IMR-90 (cell line): Measurements from ENCODE around the gene MAP3K15. TPM values are rescaled to one million over a fixed set of nuclear protein-coding genes. Genes with fewer than 3 reads are reported as not detected.
A peak's percentile ranks its signal among the peaks of the same experiment; 100 is the strongest.

Experiments used
- ATAC-seq: fragments of 200-7000 bp; cut with Tn5 transposase; 2 replicates; pipeline ENCODE4 v1.9.1; 2020; ENCODE audit warnings: low read depth, mild to moderate bottlenecking, moderate library complexity
- Bru-seq: library from RNA; stranded (reverse); fragments of 400-500 nt; gene quantifications from one replicate; lab custom pipeline; 2021; lab: Mats Ljungman, UMichigan
- BruChase-seq, 2 experiments: library from RNA; stranded (reverse); fragments of 400-500 nt; gene quantifications; one replicate each; lab custom pipeline; 2021; lab: Mats Ljungman, UMichigan
- BruUV-seq: library from RNA; stranded (reverse); fragments of 400-500 nt; replicated peaks from 2 replicates; lab custom pipeline; 2021; lab: Mats Ljungman, UMichigan
- CTCF ChIA-PET: fragments of 300-600 bp; formaldehyde crosslinking; extraction: SDS; loops from one replicate; lab custom pipeline; 2021; ENCODE audit warnings: antibody characterized with exemption; lab: Yijun Ruan, JAX
- POLR2A ChIA-PET: fragments of 300-600 bp; sonication (Branson Sonifier 250); formaldehyde crosslinking; loops from one replicate; lab custom pipeline; 2022; ENCODE audit warnings: antibody characterized with exemption; ENCODE audit not compliant: unreplicated experiment; lab: Charles Lee
- DNase-seq: peaks from one replicate; pipeline ENCODE4 v3.0.0; 2013
- H2AFZ ChIP-seq: replicated peaks from 2 replicates; pipeline ENCODE3; 2013; ENCODE audit warnings: low read length, mild to moderate bottlenecking; ENCODE audit not compliant: poor library complexity
- H2AK5ac ChIP-seq: 2 replicates; pipeline ENCODE4 v1.6.1; 2013; ENCODE audit warnings: low read depth, low read length, inconsistent platforms
- H2AK9ac ChIP-seq: replicated peaks from 2 replicates; pipeline ENCODE3; 2013; ENCODE audit warnings: mild to moderate bottlenecking, low read depth, low read length, moderate library complexity; ENCODE audit not compliant: poor library complexity
- H2BK120ac ChIP-seq: 2 replicates; pipeline ENCODE4 v1.6.1; 2013; ENCODE audit warnings: low read depth, low read length, inconsistent platforms
- H2BK15ac ChIP-seq: 3 replicates; pipeline ENCODE4 v1.6.1; 2013; ENCODE audit warnings: low read depth, low read length, inconsistent platforms
- H2BK20ac ChIP-seq: 2 replicates; pipeline ENCODE4 v1.6.1; 2013; ENCODE audit warnings: low read depth, mild to moderate bottlenecking, inconsistent platforms, low read length, moderate library complexity
- H2BK5ac ChIP-seq: 2 replicates; pipeline ENCODE4 v1.6.1; 2013; ENCODE audit warnings: mild to moderate bottlenecking, low read depth, low read length, inconsistent platforms; ENCODE audit not compliant: poor library complexity, severe bottlenecking
- H3K14ac ChIP-seq: replicated peaks from 2 replicates; pipeline ENCODE4 v1.6.1; 2013; ENCODE audit warnings: low read depth, low read length, inconsistent platforms
- H3K18ac ChIP-seq: 2 replicates; pipeline ENCODE4 v1.6.1; 2013; ENCODE audit warnings: low read depth, low read length, control low read depth
- H3K23ac ChIP-seq: 2 replicates; pipeline ENCODE4 v1.6.1; 2013; ENCODE audit warnings: low read depth, low read length, inconsistent platforms
- H3K27ac ChIP-seq: 2 replicates; pipeline ENCODE4 v1.5.1; 2013; ENCODE audit warnings: mild to moderate bottlenecking, control low read depth, low read length; ENCODE audit not compliant: insufficient read depth
- H3K27me3 ChIP-seq: 2 replicates; pipeline ENCODE4 v1.6.1; 2013; ENCODE audit warnings: low read length; ENCODE audit not compliant: control insufficient read depth, insufficient read depth
- H3K36me3 ChIP-seq: 2 replicates; pipeline ENCODE4 v1.6.1; 2013; ENCODE audit warnings: low read length, mixed read lengths; ENCODE audit not compliant: control insufficient read depth, insufficient read depth
- H3K4ac ChIP-seq: 2 replicates; pipeline ENCODE4 v1.6.1; 2013; ENCODE audit warnings: low read depth, low read length, inconsistent platforms
- H3K4me1 ChIP-seq: 2 replicates; pipeline ENCODE4 v1.6.1; 2013; ENCODE audit warnings: low read length, mixed read lengths; ENCODE audit not compliant: control insufficient read depth, insufficient read depth
- H3K4me2 ChIP-seq: 2 replicates; pipeline ENCODE4 v1.6.1; 2013; ENCODE audit warnings: low read depth, mild to moderate bottlenecking, control low read depth, low read length, moderate library complexity
- H3K4me3 ChIP-seq: 2 replicates; pipeline ENCODE4 v1.5.1; 2013; ENCODE audit warnings: low read depth, mild to moderate bottlenecking, control low read depth, low read length, moderate library complexity; ENCODE audit not compliant: insufficient read depth
- H3K56ac ChIP-seq: 2 replicates; pipeline ENCODE4 v1.6.1; 2013; ENCODE audit warnings: low read length, inconsistent platforms; ENCODE audit not compliant: insufficient read depth; ENCODE audit errors: extremely low read depth
- H3K79me1 ChIP-seq, 2 experiments: 2 replicates each; pipeline ENCODE4 v1.6.1; 2013; ENCODE audit warnings: low read length in 2 of 2, inconsistent platforms in 1 of 2, low read depth in 1 of 2
- H3K9ac ChIP-seq: 2 replicates; pipeline ENCODE4 v1.6.1; 2013; ENCODE audit warnings: low read depth, low read length, control low read depth
- H3K9me1 ChIP-seq: 2 replicates; pipeline ENCODE4 v1.6.1; 2013; ENCODE audit warnings: low read length, inconsistent platforms; ENCODE audit not compliant: insufficient read depth
- H3K9me3 ChIP-seq: 2 replicates; pipeline ENCODE4 v1.6.1; 2013; ENCODE audit warnings: low read length; ENCODE audit not compliant: control insufficient read depth, insufficient read depth
- H4K20me1 ChIP-seq: 2 replicates; pipeline ENCODE4 v1.6.1; 2013; ENCODE audit warnings: low read length, inconsistent platforms; ENCODE audit not compliant: insufficient read depth
- H4K5ac ChIP-seq: 2 replicates; pipeline ENCODE4 v1.6.1; 2013; ENCODE audit warnings: mild to moderate bottlenecking, low read depth, low read length, control low read depth
- H4K8ac ChIP-seq, 2 experiments: 2 replicates each; pipeline ENCODE4 v1.6.1; 2013; ENCODE audit warnings: low read depth in 2 of 2, low read length in 2 of 2, control low read depth in 1 of 2, inconsistent platforms in 1 of 2
- H4K91ac ChIP-seq: 2 replicates; pipeline ENCODE4 v1.6.1; 2013; ENCODE audit warnings: low read depth, low read length, inconsistent platforms; ENCODE audit not compliant: insufficient read depth
- BHLHE40 ChIP-seq: fragments of 150-350 bp; IDR thresholded peaks from 2 replicates; pipeline ENCODE4 v1.6.1; 2016; ENCODE audit warnings: mild to moderate bottlenecking, low read depth, low read length
- CEBPB ChIP-seq: IDR thresholded peaks from 2 replicates; pipeline ENCODE4 v1.6.1; 2012; ENCODE audit warnings: low read depth, low read length, improper control_type of control experiment
- MAFK ChIP-seq: IDR thresholded peaks from 2 replicates; pipeline ENCODE4 v1.6.1; 2012; ENCODE audit warnings: low read depth, low read length, improper control_type of control experiment
- MAZ ChIP-seq: IDR thresholded peaks from 2 replicates; pipeline ENCODE4 v1.6.1; 2012; ENCODE audit warnings: low read depth, mild to moderate bottlenecking, low read length, improper control_type of control experiment, moderate library complexity, borderline replicate concordance
- MXI1 ChIP-seq: IDR thresholded peaks from 2 replicates; pipeline ENCODE4 v1.6.1; 2012; ENCODE audit warnings: low read depth, mild to moderate bottlenecking, low read length, moderate library complexity, borderline replicate concordance
- NFE2L2 ChIP-seq: fragments of 150-350 bp; IDR thresholded peaks from 2 replicates; pipeline ENCODE4 v1.6.1; 2016; ENCODE audit warnings: low read depth, mild to moderate bottlenecking, low read length
- SMC3 ChIP-seq: fragments of 150-350 bp; IDR thresholded peaks from 2 replicates; pipeline ENCODE4 v1.6.1; 2016; ENCODE audit warnings: low read depth, mild to moderate bottlenecking, antibody characterized with exemption, low read length, moderate library complexity
- WGBS, 2 experiments: methylation state at CpG; one replicate each; pipeline versions ENCODE4 v1.1.5 to v1.1.7; 2013; ENCODE audit warnings: missing lambda C conversion rate in 2 of 2; ENCODE audit not compliant: insufficient read length in 1 of 2; ENCODE audit errors: extremely low coverage in 2 of 2; 5-methylcytosine and 5-hydroxymethylcytosine counted together
- dilution Hi-C: fragments of 300-500 bp; cut with HindIII; formaldehyde crosslinking; loops from one replicate; pipeline ENCODE4 v1.14.3; 2018; ENCODE audit warnings: low sequenced_read_pairs; ENCODE audit not compliant: unreplicated experiment
- in situ Hi-C: fragments of 300-500 bp; cut with MboI; formaldehyde crosslinking; loops from 3 replicates; pipeline ENCODE4 v1.14.3; 2019; ENCODE audit warnings: low sequenced_read_pairs, inconsistent platforms, mixed read lengths
- intact Hi-C: fragments of 100-400 bp; cut with micrococcal nuclease; formaldehyde crosslinking; loops from 2 replicates; pipeline ENCODE4 v1.10.0; 2022
- long read RNA-seq: library from polyadenylated mRNA; unstranded; transcript quantifications from one replicate; pipeline ENCODE4 v2.0.0, GENCODE V29; 2021; ENCODE audit not compliant: unreplicated experiment
- polyA plus RNA-seq, 3 experiments: library from polyadenylated mRNA; depleted of rRNA; stranded (reverse); fragments of >200 nt; gene quantifications; 2 replicates each; pipeline ENCODE4 v1.2.3, GENCODE V29; 2012; ENCODE audit warnings: low replicate concordance in 1 of 3
- total RNA-seq: library from RNA; depleted of rRNA; stranded (reverse); fragments of >200 nt; gene quantifications from 2 replicates; pipeline ENCODE4 v1.2.3, GENCODE V29; 2012; rRNA removed
- TF ChIP-seq, protein P1 (sequence below): fragments of 150-350 bp; IDR thresholded peaks from 2 replicates; pipeline ENCODE4 v1.6.1; 2017; ENCODE audit warnings: mild to moderate bottlenecking, antibody characterized with exemption, low read length, low read depth

MAP3K15 gene, protein sequence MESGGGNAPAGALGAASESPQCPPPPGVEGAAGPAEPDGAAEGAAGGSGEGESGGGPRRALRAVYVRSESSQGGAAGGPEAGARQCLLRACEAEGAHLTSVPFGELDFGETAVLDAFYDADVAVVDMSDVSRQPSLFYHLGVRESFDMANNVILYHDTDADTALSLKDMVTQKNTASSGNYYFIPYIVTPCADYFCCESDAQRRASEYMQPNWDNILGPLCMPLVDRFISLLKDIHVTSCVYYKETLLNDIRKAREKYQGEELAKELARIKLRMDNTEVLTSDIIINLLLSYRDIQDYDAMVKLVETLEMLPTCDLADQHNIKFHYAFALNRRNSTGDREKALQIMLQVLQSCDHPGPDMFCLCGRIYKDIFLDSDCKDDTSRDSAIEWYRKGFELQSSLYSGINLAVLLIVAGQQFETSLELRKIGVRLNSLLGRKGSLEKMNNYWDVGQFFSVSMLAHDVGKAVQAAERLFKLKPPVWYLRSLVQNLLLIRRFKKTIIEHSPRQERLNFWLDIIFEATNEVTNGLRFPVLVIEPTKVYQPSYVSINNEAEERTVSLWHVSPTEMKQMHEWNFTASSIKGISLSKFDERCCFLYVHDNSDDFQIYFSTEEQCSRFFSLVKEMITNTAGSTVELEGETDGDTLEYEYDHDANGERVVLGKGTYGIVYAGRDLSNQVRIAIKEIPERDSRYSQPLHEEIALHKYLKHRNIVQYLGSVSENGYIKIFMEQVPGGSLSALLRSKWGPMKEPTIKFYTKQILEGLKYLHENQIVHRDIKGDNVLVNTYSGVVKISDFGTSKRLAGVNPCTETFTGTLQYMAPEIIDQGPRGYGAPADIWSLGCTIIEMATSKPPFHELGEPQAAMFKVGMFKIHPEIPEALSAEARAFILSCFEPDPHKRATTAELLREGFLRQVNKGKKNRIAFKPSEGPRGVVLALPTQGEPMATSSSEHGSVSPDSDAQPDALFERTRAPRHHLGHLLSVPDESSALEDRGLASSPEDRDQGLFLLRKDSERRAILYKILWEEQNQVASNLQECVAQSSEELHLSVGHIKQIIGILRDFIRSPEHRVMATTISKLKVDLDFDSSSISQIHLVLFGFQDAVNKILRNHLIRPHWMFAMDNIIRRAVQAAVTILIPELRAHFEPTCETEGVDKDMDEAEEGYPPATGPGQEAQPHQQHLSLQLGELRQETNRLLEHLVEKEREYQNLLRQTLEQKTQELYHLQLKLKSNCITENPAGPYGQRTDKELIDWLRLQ (N-terminal part only)
- total RNA-seq = under 0.01 TPM in 2 replicates
- polyA plus RNA-seq (2012; rRNA removed) = 0.10 and 0.13 TPM in 2 replicates
- polyA plus RNA-seq (2012; cell fraction: cytosol; rRNA removed) = 0.13 and 0.18 TPM in 2 replicates
- polyA plus RNA-seq (2012; cell fraction: nucleus; rRNA removed; ENCODE audit: low replicate concordance) = 0.03 and 0.21 TPM in 2 replicates
- Bru-seq, nascent RNA = percentile 5 among the genes with signal in this experiment
- BruChase-seq, experiment 1, labeled RNA remaining after a 6-hour chase = percentile 2 among the genes with signal in this experiment
- percentile 5 among the genes with signal in this experiment for BruChase-seq, experiment 2, labeled RNA remaining after a 2-hour chase
- long read RNA-seq = 0 reads

DNA sequence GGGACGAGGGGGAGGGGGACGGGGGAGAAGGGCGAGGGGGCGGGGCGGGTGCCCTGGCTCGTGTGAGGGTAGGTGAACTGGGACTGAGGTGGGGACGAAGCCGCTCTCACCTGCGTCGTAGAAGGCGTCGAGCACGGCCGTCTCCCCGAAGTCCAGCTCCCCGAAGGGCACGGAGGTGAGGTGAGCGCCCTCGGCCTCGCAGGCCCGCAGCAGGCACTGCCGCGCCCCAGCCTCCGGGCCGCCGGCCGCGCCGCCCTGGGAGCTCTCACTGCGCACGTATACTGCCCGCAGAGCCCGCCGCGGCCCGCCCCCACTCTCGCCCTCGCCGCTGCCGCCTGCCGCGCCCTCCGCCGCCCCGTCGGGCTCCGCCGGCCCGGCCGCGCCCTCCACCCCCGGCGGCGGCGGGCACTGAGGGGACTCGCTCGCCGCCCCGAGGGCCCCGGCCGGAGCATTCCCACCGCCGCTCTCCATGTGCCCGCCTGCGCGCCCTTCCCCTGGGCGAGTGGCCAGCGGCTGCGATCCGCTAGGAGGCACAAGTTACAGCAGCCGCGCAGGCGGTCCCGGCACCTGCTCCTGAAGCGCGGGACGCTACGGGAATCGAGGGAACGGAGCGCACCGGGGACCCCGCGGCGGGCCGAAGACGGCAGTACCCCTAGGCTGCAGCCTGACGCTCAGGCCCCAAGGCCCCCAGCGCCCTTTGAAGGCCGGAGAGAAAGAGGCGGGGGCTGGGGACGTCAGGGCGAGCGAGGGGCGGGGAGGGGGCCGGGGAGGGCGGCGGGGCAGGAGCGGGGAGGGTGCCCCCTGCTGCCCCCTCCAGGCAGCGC lies at the start of gene MAP3K15:
Gene MAP3K15 (minus strand): TSS at position 718 of the 824 bp plus-strand sequence. CDS start 247 bp downstream, at position 471.
- Histone ChIP-seq H2BK15ac (no peak within 1 kb of the TSS), H3K36me3 (no peaks in the 10 kb centered on the region), H2BK120ac (no peak within 1 kb of the TSS), H3K18ac (no peak within 1 kb of the TSS), H3K23ac (no peak within 1 kb of the TSS), H2BK20ac (no peak within 1 kb of the TSS), H2BK5ac (no peak within 1 kb of the TSS), H2AK5ac (no peak within 1 kb of the TSS), H2AFZ (peak within 1 kb of the TSS; percentile 82), H3K9me3 (peaks cover 3% of the 10 kb centered on the region; the same call in 1 of the 2 replicates), H3K4me3 (no peak within 1 kb of the TSS), H3K27ac (no peak within 1 kb of the TSS), H3K14ac (no peak within 1 kb of the TSS), H4K20me1 (no peaks in the 10 kb centered on the region), H2AK9ac (no peak within 1 kb of the TSS), H3K9me1 (no peaks in the 10 kb centered on the region), H3K79me1 (no peaks in the 10 kb centered on the region), H3K4me1 (no peaks in the 10 kb centered on the region), H4K5ac (no peak within 1 kb of the TSS), H4K8ac (no peak within 1 kb of the TSS), H4K91ac (no peak within 1 kb of the TSS), H3K56ac (no peak within 1 kb of the TSS), H3K4ac (no peak within 1 kb of the TSS), H3K4me2 (peak within 1 kb of the TSS; percentile 17; the same call in 1 of the 2 replicates), H3K9ac (no peak within 1 kb of the TSS), H3K27me3 (peaks cover 8% of the 10 kb centered on the region)
- WGBS, 2 experiments = 32% methylated on average over 25 of the region's 100 CpGs; no CpG with 5 or more reads in 1 of the 2 experiments
- CTCF ChIA-PET = no interaction called here
- TF ChIP-seq, protein P1, sequence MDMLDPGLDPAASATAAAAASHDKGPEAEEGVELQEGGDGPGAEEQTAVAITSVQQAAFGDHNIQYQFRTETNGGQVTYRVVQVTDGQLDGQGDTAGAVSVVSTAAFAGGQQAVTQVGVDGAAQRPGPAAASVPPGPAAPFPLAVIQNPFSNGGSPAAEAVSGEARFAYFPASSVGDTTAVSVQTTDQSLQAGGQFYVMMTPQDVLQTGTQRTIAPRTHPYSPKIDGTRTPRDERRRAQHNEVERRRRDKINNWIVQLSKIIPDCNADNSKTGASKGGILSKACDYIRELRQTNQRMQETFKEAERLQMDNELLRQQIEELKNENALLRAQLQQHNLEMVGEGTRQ = no peak
- TF ChIP-seq MAZ (no peak), SMC3 (no peak), BHLHE40 (no peak), MAFK (no peak), CEBPB (no peak), MXI1 (no peak), NFE2L2 (no peak)
- no TSS peak for BruUV-seq
- in situ Hi-C loops (no loop called here), intact Hi-C loops (no loop called here), dilution Hi-C loops (no loop called here)
- POLR2A ChIA-PET = interaction anchor here (0.5 kb wide), 1 partner anchor 46 kb away, joined by 4 read pairs; no protein-coding TSS in a partner anchor
- peak; percentile 35; the same call in 1 of the 2 replicates for ATAC-seq
- DNase-seq = no peak
